HFFc6 (cell line): ENCODE data around the gene RETREG1. TPM values are rescaled to one million over a fixed set of nuclear protein-coding genes. Genes with fewer than 3 reads are reported as not detected.
A peak's percentile ranks its signal among the peaks of the same experiment; 100 is the strongest.

Experiments used
- DNase-seq: peaks from one replicate; pipeline ENCODE4 v3.0.0-alpha.2; 2018
- H3K27ac Mint-ChIP-seq: 2 replicates; pipeline ENCODE4 v1.8.0; 2020; ENCODE audit warnings: mild to moderate bottlenecking, mixed read lengths
- H3K27me3 Mint-ChIP-seq: 2 replicates; pipeline ENCODE4 v1.8.0; 2021; ENCODE audit warnings: mild to moderate bottlenecking, moderate library complexity, mixed read lengths; ENCODE audit not compliant: insufficient read depth
- H3K36me3 Mint-ChIP-seq: 2 replicates; pipeline ENCODE4 v1.8.0; 2021; ENCODE audit warnings: low read depth, mixed read lengths
- H3K4me1 Mint-ChIP-seq: 2 replicates; pipeline ENCODE4 v1.8.0; 2020; ENCODE audit warnings: low read depth, mixed read lengths
- H3K4me3 Mint-ChIP-seq: 2 replicates; pipeline ENCODE4 v1.8.0; 2020; ENCODE audit warnings: mild to moderate bottlenecking, moderate library complexity, mixed read lengths
- H3K9me3 Mint-ChIP-seq: 2 replicates; pipeline ENCODE4 v1.8.0; 2020; ENCODE audit warnings: mild to moderate bottlenecking, mixed read lengths
- CTCF ChIP-seq: fragments of 200-600 bp; sonication (generic); IDR thresholded peaks from 2 replicates; pipeline ENCODE4 v1.5.0; 2021; ENCODE audit warnings: antibody characterized with exemption, mild to moderate bottlenecking
- total RNA-seq, 6 experiments: library from RNA; stranded (reverse); fragmentation: NEBNext Ultra II Directional; extraction: Animal tissue kit (Norgen Biotek cat#: 25700); gene quantifications; 2 replicates in 1 of 6; 3 replicates in 5 of 6; pipeline ENCODE4 v1.2.3, GENCODE V29; 2021

RETREG1 gene
- total RNA-seq, 6 experiments from 2014 or later, result 0.09 to 0.14 TPM; not detected in 4

GRCh38 chr5:16573401-16573800 lies 43.4 kb downstream of the RETREG1 start:
- DNase-seq, result no peak
- no peak overlapping the region for H3K4me3 Mint-ChIP-seq
- no peak overlapping the region for H3K27ac Mint-ChIP-seq
- no peaks in the 10 kb centered on the region; the same call in 1 of the 2 replicates for H3K27me3 Mint-ChIP-seq
- no peak for TF ChIP-seq CTCF
- H3K9me3 Mint-ChIP-seq, result no peaks in the 10 kb centered on the region
- H3K36me3 Mint-ChIP-seq, result no peaks in the 10 kb centered on the region
- peaks cover 54% of the 10 kb centered on the region for H3K4me1 Mint-ChIP-seq

GRCh38 chr5:16572289-16573015 lies 44.3 kb downstream of the RETREG1 start:
- H3K4me3 Mint-ChIP-seq, result no peak overlapping the region
- no peaks in the 10 kb centered on the region for H3K9me3 Mint-ChIP-seq
- peaks cover under 1% of the 10 kb centered on the region for H3K27me3 Mint-ChIP-seq
- DNase-seq, result no peak
- no peak overlapping the region for H3K27ac Mint-ChIP-seq
- no peak for TF ChIP-seq CTCF
- no peaks in the 10 kb centered on the region for H3K36me3 Mint-ChIP-seq
- peaks cover 55% of the 10 kb centered on the region for H3K4me1 Mint-ChIP-seq

GRCh38 chr5:16571016-16571415 lies 45.8 kb downstream of the RETREG1 start:
- peaks cover 2% of the 10 kb centered on the region for H3K27me3 Mint-ChIP-seq
- no peaks in the 10 kb centered on the region for H3K9me3 Mint-ChIP-seq
- TF ChIP-seq CTCF, result no peak
- no peak for DNase-seq
- H3K36me3 Mint-ChIP-seq, result no peaks in the 10 kb centered on the region
- no peak overlapping the region for H3K4me3 Mint-ChIP-seq
- no peak overlapping the region; the same call in 1 of the 2 replicates for H3K27ac Mint-ChIP-seq
- H3K4me1 Mint-ChIP-seq, result peaks cover 52% of the 10 kb centered on the region

GRCh38 chr5:16570121-16570815 lies 46.5 kb downstream of the RETREG1 start:
- H3K9me3 Mint-ChIP-seq, result no peaks in the 10 kb centered on the region
- no peak for DNase-seq
- H3K4me1 Mint-ChIP-seq, result peaks cover 45% of the 10 kb centered on the region
- peaks cover 7% of the 10 kb centered on the region for H3K27me3 Mint-ChIP-seq
- no peak for TF ChIP-seq CTCF
- H3K4me3 Mint-ChIP-seq, result peak overlapping the region; percentile 10; the same call in 1 of the 2 replicates
- peak overlapping the region; percentile 50 for H3K27ac Mint-ChIP-seq
- H3K36me3 Mint-ChIP-seq, result no peaks in the 10 kb centered on the region

DNA sequence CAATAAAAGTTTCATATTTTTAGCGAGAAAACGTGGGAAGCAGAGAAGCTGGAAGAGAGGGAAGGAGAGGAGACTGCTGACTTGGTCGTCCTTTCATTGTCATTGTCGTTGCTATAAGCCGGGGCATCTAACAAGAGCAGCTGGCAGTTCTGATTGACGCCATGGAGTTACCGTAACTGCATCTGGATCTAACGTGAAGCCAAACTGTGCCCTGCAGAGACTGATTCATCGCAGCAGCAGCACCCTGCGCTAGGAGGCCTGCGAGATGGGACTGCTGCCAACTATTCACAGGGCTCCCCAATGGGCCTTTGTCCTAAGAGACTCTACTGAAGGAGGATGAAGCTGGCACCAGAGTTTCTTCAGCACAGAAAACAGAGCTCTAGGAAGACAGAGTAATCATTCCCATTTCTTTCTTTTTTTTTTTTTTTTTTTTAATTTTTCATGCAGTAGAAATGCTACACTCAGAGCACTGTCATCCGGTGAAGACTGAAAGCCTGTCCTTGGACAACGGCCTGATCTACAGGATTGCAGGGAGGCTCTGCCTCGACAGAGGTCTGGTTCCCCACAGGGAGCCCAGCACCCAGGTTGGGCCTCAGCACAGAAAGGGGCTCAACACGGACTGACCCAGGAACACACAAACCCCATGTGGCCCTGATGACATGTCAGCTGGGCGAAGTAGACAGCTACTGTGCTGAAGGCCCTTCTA lies 47.8 kb downstream of the RETREG1 start:
- no peak for TF ChIP-seq CTCF
- Mint-ChIP-seq H3K27ac (no peak overlapping the region), H3K9me3 (no peaks in the 10 kb centered on the region), H3K4me3 (no peak overlapping the region), H3K27me3 (peaks cover 13% of the 10 kb centered on the region), H3K36me3 (no peaks in the 10 kb centered on the region), H3K4me1 (peaks cover 32% of the 10 kb centered on the region)
- no peak for DNase-seq
